ENCODE measurements around the gene PSMG1.

PSMG1 gene

GRCh38 chr21:39197448-39198233, 14.4 kb upstream of the PSMG1 start:
- H3K9me3 Mint-ChIP-seq = no peaks in the 10 kb centered on the region
- DNase-seq (no peak), ATAC-seq (no peak)
- no peaks in the 10 kb centered on the region for H3K27me3 Mint-ChIP-seq
- H3K27ac Mint-ChIP-seq = peak overlapping the region in 1 of 2 donors; percentile 6
- peaks cover 25% of the 10 kb centered on the region for H3K4me1 Mint-ChIP-seq
- no peak overlapping the region for H3K4me3 Mint-ChIP-seq

GRCh38 chr21:39196838-39197237, 13.6 kb upstream of the PSMG1 start:
- ATAC-seq = no peak
- peak overlapping the region in 1 of 2 donors; percentile 25 for H3K4me3 Mint-ChIP-seq
- H3K9me3 Mint-ChIP-seq = no peaks in the 10 kb centered on the region
- no peak for DNase-seq
- H3K4me1 Mint-ChIP-seq = peaks cover 25% of the 10 kb centered on the region
- H3K27ac Mint-ChIP-seq = peak overlapping the region; percentile 85 to 86
- H3K27me3 Mint-ChIP-seq = no peaks in the 10 kb centered on the region

DNA sequence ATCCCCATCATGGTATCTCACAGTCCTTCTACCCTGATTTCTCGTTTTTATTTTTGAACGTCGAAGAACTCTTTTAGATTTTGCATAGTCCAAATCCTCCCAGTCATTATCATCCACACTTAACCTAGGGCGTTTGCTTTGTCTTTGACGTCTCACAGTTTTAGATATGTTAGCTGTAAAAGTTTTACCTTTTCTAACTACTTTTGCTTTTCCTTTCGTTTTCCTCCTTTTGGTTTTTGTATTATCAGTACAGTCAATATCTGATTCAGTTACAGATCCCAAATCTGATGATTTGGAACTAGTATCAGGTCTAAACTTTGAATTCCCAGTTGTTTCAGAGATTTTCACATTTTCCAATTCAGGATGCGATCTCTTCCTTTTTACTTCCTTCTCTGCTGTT, 13.1 kb upstream of the PSMG1 start:
- Mint-ChIP-seq H3K9me3 (no peaks in the 10 kb centered on the region), H3K27me3 (no peaks in the 10 kb centered on the region), H3K27ac (no peak overlapping the region), H3K4me3 (peak overlapping the region; percentile 2 to 14), H3K4me1 (peaks cover 26% of the 10 kb centered on the region)
- DNase-seq (no peak), ATAC-seq (no peak)

DNA sequence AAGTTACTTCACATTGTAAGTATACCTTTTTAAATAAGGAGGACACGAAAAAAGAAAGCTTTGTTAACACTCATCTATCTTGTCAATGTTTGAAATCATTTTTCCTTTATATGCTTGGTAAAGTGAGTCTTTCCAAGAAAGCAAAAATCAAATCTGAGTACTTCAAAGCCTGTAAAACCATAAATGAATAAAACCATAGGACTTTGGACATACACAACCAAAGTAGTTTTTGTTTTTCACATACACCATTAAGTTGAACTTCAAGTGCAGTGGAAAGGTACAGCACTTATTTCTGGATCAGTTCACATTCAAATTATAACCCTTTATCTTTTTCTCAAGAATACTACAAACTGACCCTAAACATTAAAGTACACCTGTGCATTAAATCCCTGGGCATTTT, 10.1 kb upstream of the PSMG1 start:
- no peaks in the 10 kb centered on the region for H3K9me3 Mint-ChIP-seq
- ATAC-seq (no peak), DNase-seq (no peak)
- H3K27ac Mint-ChIP-seq = no peak overlapping the region
- peaks cover 54% of the 10 kb centered on the region for H3K4me1 Mint-ChIP-seq
- H3K4me3 Mint-ChIP-seq = no peak overlapping the region
- H3K27me3 Mint-ChIP-seq = no peaks in the 10 kb centered on the region

GRCh38 chr21:39189857-39190604, 6.8 kb upstream of the PSMG1 start:
- peak overlapping the region; percentile 14 to 33 for H3K4me3 Mint-ChIP-seq
- peaks cover 54% of the 10 kb centered on the region for H3K4me1 Mint-ChIP-seq
- H3K27ac Mint-ChIP-seq = peak overlapping the region in 1 of 2 donors; percentile 10
- H3K9me3 Mint-ChIP-seq = no peaks in the 10 kb centered on the region
- ATAC-seq (peak; percentile 92), DNase-seq (no peak)
- no peaks in the 10 kb centered on the region for H3K27me3 Mint-ChIP-seq

DNA sequence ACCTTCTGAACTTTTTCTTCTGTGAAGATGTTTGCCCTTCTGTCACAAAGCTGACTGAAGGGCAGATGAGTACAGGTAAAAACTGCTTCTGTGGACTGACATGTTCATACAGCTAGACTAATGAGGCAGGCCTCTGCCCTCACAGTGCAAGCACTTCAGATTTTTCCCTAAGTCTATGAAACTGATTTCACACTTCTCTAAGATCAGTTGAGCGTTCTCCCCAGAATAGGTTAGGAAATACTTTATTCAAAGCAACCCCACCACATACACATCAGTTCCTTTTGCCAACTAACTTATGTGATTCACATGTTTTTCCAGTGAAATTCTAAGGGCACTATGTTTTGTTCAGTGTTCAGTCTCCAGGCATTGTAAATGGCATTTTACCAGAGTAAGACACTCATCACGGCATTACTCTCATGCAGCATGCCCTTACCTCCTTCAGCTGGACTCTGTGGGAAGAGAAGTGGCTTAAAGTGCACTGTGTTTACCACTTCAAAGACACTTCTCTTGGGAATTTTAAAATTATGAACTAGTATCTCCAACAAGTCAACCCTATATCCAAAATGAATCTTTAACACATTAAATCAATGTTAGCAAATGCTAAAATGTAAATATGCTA, 5.4 kb upstream of the PSMG1 start:
- H3K9me3 Mint-ChIP-seq = no peaks in the 10 kb centered on the region
- DNase-seq (no peak), ATAC-seq (no peak)
- H3K4me3 Mint-ChIP-seq = no peak overlapping the region
- no peak overlapping the region for H3K27ac Mint-ChIP-seq
- peaks cover 63% of the 10 kb centered on the region for H3K4me1 Mint-ChIP-seq
- H3K27me3 Mint-ChIP-seq = no peaks in the 10 kb centered on the region

GRCh38 chr21:39187141-39187540, 3.9 kb upstream of the PSMG1 start:
- Mint-ChIP-seq H3K27me3 (no peaks in the 10 kb centered on the region), H3K4me1 (peaks cover 63% of the 10 kb centered on the region), H3K27ac (peak overlapping the region in 1 of 2 donors; percentile 14), H3K9me3 (no peaks in the 10 kb centered on the region), H3K4me3 (no peak overlapping the region)
- no peak for ATAC-seq
- DNase-seq = no peak

DNA sequence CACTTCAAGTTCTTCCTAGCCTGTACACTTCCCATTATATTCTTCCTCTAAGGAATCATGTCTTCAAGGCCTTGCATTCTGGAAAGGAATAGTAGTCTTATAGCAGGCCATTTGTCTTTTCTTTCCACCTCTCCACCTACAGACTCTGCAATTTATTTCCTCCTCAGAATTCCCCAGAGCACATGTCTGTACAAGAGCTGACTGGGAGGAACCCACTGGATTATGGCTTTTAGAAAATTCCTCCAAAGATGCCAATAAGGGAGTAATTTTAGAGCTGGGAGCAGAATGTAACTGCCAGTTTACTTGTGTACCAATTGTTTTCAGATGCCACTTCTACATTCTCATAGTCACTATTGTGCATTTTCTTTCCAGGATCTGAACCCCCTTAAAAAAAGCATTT, 3.4 kb upstream of the PSMG1 start:
- Mint-ChIP-seq H3K27me3 (no peaks in the 10 kb centered on the region), H3K9me3 (no peaks in the 10 kb centered on the region), H3K27ac (no peak overlapping the region), H3K4me3 (no peak overlapping the region), H3K4me1 (peaks cover 63% of the 10 kb centered on the region)
- ATAC-seq (no peak), DNase-seq (no peak)

GRCh38 chr21:39185157-39185556, 1.9 kb upstream of the PSMG1 start:
- peaks cover 65% of the 10 kb centered on the region for H3K4me1 Mint-ChIP-seq
- H3K9me3 Mint-ChIP-seq = no peaks in the 10 kb centered on the region
- no peak overlapping the region for H3K4me3 Mint-ChIP-seq
- ATAC-seq (no peak), DNase-seq (no peak)
- peak overlapping the region in 1 of 2 donors; percentile 33 for H3K27ac Mint-ChIP-seq
- H3K27me3 Mint-ChIP-seq = no peaks in the 10 kb centered on the region

DNA sequence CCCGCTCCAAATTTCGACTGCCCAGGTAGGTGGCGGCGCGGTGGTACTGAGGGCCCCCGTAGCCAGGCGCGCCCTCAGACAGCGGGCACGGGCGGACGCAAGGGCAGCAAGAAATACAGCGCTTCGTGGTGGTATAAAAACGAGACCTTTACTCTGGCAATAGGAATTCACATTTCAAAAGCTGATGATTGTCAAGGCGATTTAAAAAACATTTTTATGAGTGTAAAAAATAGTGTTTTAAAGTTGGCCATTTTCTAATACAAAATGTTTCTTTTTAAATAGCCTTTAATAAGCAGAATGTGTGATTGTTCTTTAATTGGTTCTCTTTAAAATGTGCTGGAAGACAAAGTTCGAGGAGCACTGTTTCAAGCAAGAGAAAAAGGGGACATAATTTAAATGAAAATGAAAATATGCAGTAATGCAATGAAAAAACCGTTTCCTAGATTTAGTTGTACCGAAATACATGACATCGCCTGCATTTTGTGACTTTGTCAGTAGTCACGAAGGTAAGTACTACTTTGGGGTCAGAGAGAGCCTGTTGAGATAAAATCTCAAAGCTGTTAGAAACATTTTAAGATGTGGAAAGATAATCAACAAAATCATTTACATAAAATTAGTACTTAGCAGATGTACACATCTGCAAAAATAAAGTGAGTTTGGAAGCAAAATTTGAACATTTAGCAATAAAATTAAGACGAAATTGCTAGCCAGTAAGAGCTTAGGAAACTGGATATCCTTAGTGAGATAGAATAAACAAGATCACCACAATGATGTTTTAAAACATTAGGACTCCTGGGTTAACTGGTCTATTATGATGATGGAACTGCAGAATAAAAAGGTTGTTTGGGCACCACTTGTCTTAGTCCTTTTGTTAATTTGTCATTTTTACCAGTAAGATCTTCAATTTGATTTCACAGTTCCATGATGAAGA, 1.1 kb upstream of the PSMG1 start:
- Mint-ChIP-seq H3K27ac (peak overlapping the region; percentile 99 to 100), H3K4me1 (peaks cover 62% of the 10 kb centered on the region)
- ATAC-seq = no peak

GRCh38 chr21:39182484-39183271, 573 bp downstream of the PSMG1 start:
- Mint-ChIP-seq H3K27me3 (no peaks in the 10 kb centered on the region), H3K27ac (peak overlapping the region; percentile 99 to 100), H3K4me3 (peak overlapping the region; percentile 97 to 98), H3K9me3 (no peaks in the 10 kb centered on the region), H3K4me1 (peaks cover 53% of the 10 kb centered on the region)
- no peak for DNase-seq
- ATAC-seq = peak; percentile 62

More for the DNA sequence above, 1.1 kb upstream of the PSMG1 start:
- DNase-seq = no peak
- no peaks in the 10 kb centered on the region for H3K9me3 Mint-ChIP-seq
- no peaks in the 10 kb centered on the region for H3K27me3 Mint-ChIP-seq
- peak overlapping the region; percentile 97 to 98 for H3K4me3 Mint-ChIP-seq

- Mint-ChIP-seq H3K9me3 (no peaks in the 10 kb centered on the region), H3K4me1 (peaks cover 47% of the 10 kb centered on the region), H3K27me3 (no peaks in the 10 kb centered on the region), H3K4me3 (peak overlapping the region; percentile 97 to 98), H3K27ac (peak overlapping the region; percentile 99 to 100)
- ATAC-seq (no peak), DNase-seq (no peak)
These were observed 1.2 kb downstream of the PSMG1 start for GRCh38 chr21:39182016-39182415.

GRCh38 chr21:39181205-39181818, 1.9 kb downstream of the PSMG1 start:
- Mint-ChIP-seq H3K9me3 (no peaks in the 10 kb centered on the region), H3K27me3 (no peaks in the 10 kb centered on the region), H3K4me3 (peak overlapping the region; percentile 97 to 98), H3K27ac (peak overlapping the region; percentile 81 to 100), H3K4me1 (peaks cover 40% of the 10 kb centered on the region)
- ATAC-seq (no peak), DNase-seq (no peak)

GRCh38 chr21:39180429-39181019, 2.7 kb downstream of the PSMG1 start:
- Mint-ChIP-seq H3K27ac (peak overlapping the region; percentile 54 to 88), H3K9me3 (no peaks in the 10 kb centered on the region), H3K27me3 (no peaks in the 10 kb centered on the region), H3K4me1 (peaks cover 45% of the 10 kb centered on the region), H3K4me3 (peak overlapping the region; percentile 97 to 98)
- ATAC-seq (no peak), DNase-seq (no peak)

Measured in stimulated activated naive CD8-positive, alpha-beta T cell treated with anti-CD3 and anti-CD28 coated beads, Interleukin-15, amount 100 ng/mL, for 72 hours (primary cell).